CD4-positive, alpha-beta T cell treated with Interleukin-17A for 1 hour (primary cell): ENCODE results near the gene PXN.
"Not testable (repeated sequence)": the region's sequence is repeated elsewhere in the genome, so short reads cannot be mapped to it uniquely, and the experiment has no call there.

Experiments
- DNase-seq: peaks from one replicate; pipeline ENCODE4 v3.0.0-alpha.2; 2020

Gene PXN

GRCh38 chr12:120224304-120225199 lies 41.0 kb downstream of the PXN start:
- DNase-seq, result no peak

- DNase-seq, result no peak
Observed at GRCh38 chr12:120223458-120224303, 41.8 kb downstream of the PXN start.

- DNase-seq, result no peak
Observed at GRCh38 chr12:120222288-120222832, 43.2 kb downstream of the PXN start.

- no peak for DNase-seq
Observed at GRCh38 chr12:120221576-120221900, 44.0 kb downstream of the PXN start.

GRCh38 chr12:120220838-120221575 lies 44.5 kb downstream of the PXN start:
- no peak for DNase-seq

GRCh38 chr12:120218680-120219606 lies 46.6 kb downstream of the PXN start:
- no peak for DNase-seq

- no peak for DNase-seq
Observed at GRCh38 chr12:120216742-120217605, 48.6 kb downstream of the PXN start.

- no peak for DNase-seq
Observed at GRCh38 chr12:120215766-120216735, 49.5 kb downstream of the PXN start.

- no peak for DNase-seq
Observed at GRCh38 chr12:120215357-120215735, 50.2 kb downstream of the PXN start.

GRCh38 chr12:120214626-120215356 lies 50.7 kb downstream of the PXN start:
- no peak for DNase-seq

GRCh38 chr12:120213758-120214157 lies 51.8 kb downstream of the PXN start:
- DNase-seq, result no peak

- DNase-seq, result not testable (repeated sequence)
Observed at GRCh38 chr12:120213182-120213581, 52.3 kb downstream of the PXN start.

GRCh38 chr12:120212301-120212700 lies 53.2 kb downstream of the PXN start:
- no peak for DNase-seq

- DNase-seq, result no peak
Observed at GRCh38 chr12:120211904-120212283, 53.6 kb downstream of the PXN start.

- no peak for DNase-seq
Observed at GRCh38 chr12:120211243-120211903, 54.2 kb downstream of the PXN start.

- no peak for DNase-seq
Observed at GRCh38 chr12:120209851-120210250, 55.7 kb downstream of the PXN start.

- no peak for DNase-seq
Observed at GRCh38 chr12:120207227-120207626, 58.3 kb downstream of the PXN start.

GRCh38 chr12:120206781-120207180 lies 58.7 kb downstream of the PXN start:
- DNase-seq, result not testable (repeated sequence)
